Measurements from ENCODE around the gene HSPB6.

The HSPB6 gene

GRCh38 chr19:35784503-35785338 is 27.9 kb upstream of the HSPB6 start:
- in situ Hi-C loops (cut with HindIII; ENCODE audit: low sequenced_read_pairs): no loop called here
- H3K4me3 ChIP-seq (ENCODE audit: low read depth, low read length): no peak overlapping the region
- no peak for DNase-seq (ENCODE audit: low read depth, low spot score)
- TF ChIP-seq CTCF (IDR thresholded peaks at IDR 0.05; ENCODE audit: low read depth, low read length): no peak

DNA sequence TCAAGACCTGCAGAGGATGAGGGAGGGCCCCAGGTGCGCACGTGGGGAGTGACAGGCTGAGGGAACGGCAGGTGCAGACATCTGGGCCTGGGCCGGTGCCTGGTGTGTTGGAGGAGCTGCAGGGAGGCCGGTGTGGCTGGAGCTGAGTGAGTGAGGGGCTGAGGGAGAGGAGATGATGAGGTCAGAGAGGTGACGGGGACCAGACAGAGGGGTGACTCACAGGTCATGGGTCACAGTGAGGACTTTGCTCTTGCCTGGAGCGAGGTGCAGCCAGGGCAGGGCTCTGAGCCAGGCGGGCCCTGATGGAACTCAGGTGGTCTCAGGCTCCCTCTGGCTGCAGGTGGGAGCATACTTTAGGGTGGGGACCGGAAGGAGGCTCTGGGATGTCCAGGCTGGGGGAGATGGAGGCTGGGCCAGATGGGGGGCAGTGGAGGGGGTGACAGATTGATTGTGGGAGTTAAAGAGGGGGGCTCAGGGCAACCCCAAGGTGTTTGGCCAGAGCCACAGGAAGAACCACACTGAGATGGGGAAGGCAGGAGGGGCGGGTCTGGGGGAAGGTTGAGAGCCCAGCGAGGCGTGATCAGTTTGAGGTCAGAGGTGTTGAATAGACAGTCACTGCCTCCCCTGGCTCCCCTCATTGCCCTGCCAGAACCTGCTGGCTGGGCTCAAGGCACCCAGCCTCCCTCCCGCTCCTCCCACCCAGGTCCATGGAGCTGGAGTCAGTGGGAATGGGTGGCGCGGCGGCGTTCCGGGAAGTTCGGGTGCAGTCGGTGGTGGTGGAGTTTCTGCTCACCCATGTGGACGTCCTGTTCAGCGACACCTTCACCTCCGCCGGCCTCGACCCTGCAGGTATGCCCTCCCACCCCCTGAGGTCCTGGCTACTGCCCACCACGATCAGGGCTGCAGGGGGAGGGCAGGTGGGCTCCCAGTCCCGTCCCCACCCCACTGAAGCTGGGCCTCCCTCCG is 26.9 kb upstream of the HSPB6 start:
- TF ChIP-seq CTCF (IDR thresholded peaks at IDR 0.05; ENCODE audit: low read depth, low read length): no peak
- DNase-seq (ENCODE audit: low read depth, low spot score): no peak
- no peak overlapping the region for H3K4me3 ChIP-seq (ENCODE audit: low read depth, low read length)
- in situ Hi-C loops (cut with HindIII; ENCODE audit: low sequenced_read_pairs): no loop called here

DNA sequence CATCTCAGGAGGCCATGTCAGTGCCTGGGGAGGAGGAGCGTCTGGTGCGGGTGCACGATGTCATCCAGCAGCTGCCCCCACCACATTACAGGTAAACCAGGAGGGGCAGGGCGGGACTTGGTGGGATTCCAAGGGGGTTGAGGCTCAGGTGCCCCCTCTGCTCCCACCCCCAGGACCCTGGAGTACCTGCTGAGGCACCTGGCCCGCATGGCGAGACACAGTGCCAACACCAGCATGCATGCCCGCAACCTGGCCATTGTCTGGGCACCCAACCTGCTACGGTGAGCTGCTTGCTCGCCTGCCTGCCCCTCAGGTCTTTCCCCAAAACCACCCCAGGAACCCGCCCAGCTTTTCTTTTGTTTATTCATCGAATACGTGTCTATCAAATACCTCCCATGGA is 25.8 kb upstream of the HSPB6 start:
- no peak for DNase-seq (ENCODE audit: low read depth, low spot score)
- no peak overlapping the region for H3K4me3 ChIP-seq (ENCODE audit: low read depth, low read length)
- no peak for TF ChIP-seq CTCF (IDR thresholded peaks at IDR 0.05; ENCODE audit: low read depth, low read length)
- in situ Hi-C loops (cut with HindIII; ENCODE audit: low sequenced_read_pairs): no loop called here

- no peak for DNase-seq (ENCODE audit: low read depth, low spot score)
- H3K4me3 ChIP-seq (ENCODE audit: low read depth, low read length): no peak overlapping the region
- no peak for TF ChIP-seq CTCF (IDR thresholded peaks at IDR 0.05; ENCODE audit: low read depth, low read length)
- in situ Hi-C loops (cut with HindIII; ENCODE audit: low sequenced_read_pairs): no loop called here
Measured at GRCh38 chr19:35781650-35782049, 24.8 kb upstream of the HSPB6 start.

GRCh38 chr19:35780717-35781116 is 23.9 kb upstream of the HSPB6 start:
- no peak for TF ChIP-seq CTCF (IDR thresholded peaks at IDR 0.05; ENCODE audit: low read depth, low read length)

DNA sequence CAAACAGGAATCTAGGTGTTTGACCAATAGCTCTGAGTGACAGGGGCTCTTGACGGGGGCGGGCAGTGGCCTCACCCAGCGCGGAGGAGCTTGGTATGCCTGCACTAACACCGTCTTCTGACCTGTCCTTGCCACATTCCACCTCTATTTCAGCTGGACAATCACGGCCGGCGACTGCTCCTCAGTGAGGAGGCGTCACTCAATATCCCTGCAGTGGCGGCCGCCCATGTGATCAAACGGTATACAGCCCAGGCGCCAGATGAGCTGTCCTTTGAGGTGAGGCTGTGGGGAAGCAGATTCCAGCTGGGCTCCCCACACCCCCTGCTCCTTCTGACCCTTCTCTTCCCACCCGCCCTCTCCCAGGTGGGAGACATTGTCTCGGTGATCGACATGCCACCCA is 23.2 kb upstream of the HSPB6 start:
- H3K4me3 ChIP-seq (ENCODE audit: low read depth, low read length): no peak overlapping the region
- in situ Hi-C loops (cut with HindIII; ENCODE audit: low sequenced_read_pairs): no loop called here
- TF ChIP-seq CTCF (IDR thresholded peaks at IDR 0.05; ENCODE audit: low read depth, low read length): no peak
- no peak for DNase-seq (ENCODE audit: low read depth, low spot score)

More at GRCh38 chr19:35780717-35781116, 23.9 kb upstream of the HSPB6 start:
- no peak for DNase-seq (ENCODE audit: low read depth, low spot score)
- H3K4me3 ChIP-seq (ENCODE audit: low read depth, low read length): no peak overlapping the region
- in situ Hi-C loops (cut with HindIII; ENCODE audit: low sequenced_read_pairs): no loop called here

Measured in astrocyte of the spinal cord (primary cell).